Kidney (tissue), 14 donors: ENCODE results near the gene SMG1. TPM values are rescaled to one million over a fixed set of nuclear protein-coding genes. Genes with fewer than 3 reads are reported as not detected.
A peak's percentile ranks its signal among the peaks of the same experiment; 100 is the strongest.
"Not testable (repeated sequence)": the region's sequence is repeated elsewhere in the genome, so short reads cannot be mapped to it uniquely, and the experiment has no call there.

Experiments
- DNase-seq, 5 donors: peaks; one replicate each; pipeline ENCODE4 v3.0.0-alpha.2; 2013 to 2020
- FAIRE-seq: peaks from 2 replicates; lab custom pipeline; 2012; peaks lifted over from hg19 to GRCh38; lab: Jason Lieb, UNC
- H3K27ac ChIP-seq, 2 donors: one replicate each; pipeline ENCODE4 v1.7.0; 2013; ENCODE audit warnings: low read depth in 2 of 2, low read length in 2 of 2, inconsistent platforms in 1 of 2
- H3K27me3 ChIP-seq: one replicate; pipeline ENCODE4 v1.7.1; 2013; ENCODE audit warnings: low read length, inconsistent platforms; ENCODE audit not compliant: control insufficient read depth, insufficient read depth
- H3K36me3 ChIP-seq, 3 donors: one replicate each; pipeline versions ENCODE4 v1.7.0 to v1.7.1; 2013; ENCODE audit warnings: low read length in 3 of 3, control low read depth in 1 of 3, inconsistent platforms in 1 of 3; ENCODE audit not compliant: insufficient read depth in 3 of 3, control insufficient read depth in 2 of 3
- H3K4me1 ChIP-seq, 3 donors: one replicate each; pipeline versions ENCODE4 v1.7.0 to v1.7.1; 2013; ENCODE audit warnings: low read length in 3 of 3, inconsistent platforms in 1 of 3, low read depth in 1 of 3; ENCODE audit not compliant: control insufficient read depth in 2 of 3, insufficient read depth in 2 of 3
- H3K4me3 ChIP-seq, 3 donors: one replicate each; pipeline versions ENCODE4 v1.7.0 to v1.8.1; 2013; ENCODE audit warnings: low read length in 3 of 3, control low read depth in 1 of 3, inconsistent platforms in 1 of 3
- H3K9ac ChIP-seq, 3 donors: one replicate each; pipeline versions ENCODE4 v1.7.0 to v1.7.1; 2013; ENCODE audit warnings: low read length in 3 of 3, control low read depth in 1 of 3, inconsistent platforms in 1 of 3
- H3K9me3 ChIP-seq, 3 donors: one replicate each; pipeline versions ENCODE4 v1.7.0 to v1.7.1; 2013; ENCODE audit warnings: low read length in 3 of 3, control low read depth in 1 of 3, inconsistent platforms in 1 of 3; ENCODE audit not compliant: control insufficient read depth in 2 of 3, insufficient read depth in 1 of 3
- intact Hi-C: fragments of 100-400 bp; cut with DNase I; formaldehyde crosslinking; loops from one replicate; pipeline ENCODE4 v1.11.1; 2022
- polyA plus RNA-seq: library from polyadenylated mRNA; stranded (reverse); fragments of 350-450 nt; fragmentation: Illumina TruSeq; extraction: RNeasy Lipid Tissue Mini Kit (QIAGEN cat#74804); gene quantifications from one replicate; pipeline ENCODE4 v1.2.3, GENCODE V29; 2014; ENCODE audit warnings: low read depth, low replicate concordance; ENCODE audit not compliant: insufficient read depth
- total RNA-seq: library from RNA; stranded (reverse); fragmentation: NEBNext Ultra II Directional; extraction: Animal tissue kit (Norgen Biotek cat#: 25700); gene quantifications from one replicate; pipeline ENCODE4 v1.2.1, GENCODE V29; 2021
- TF ChIP-seq, protein P1 (sequence below): IDR thresholded peaks from 3 replicates; pipeline ENCODE4 v1.5.1; 2012; ENCODE audit warnings: mild to moderate bottlenecking, moderate library complexity, borderline replicate concordance; ENCODE audit not compliant: insufficient read depth; ENCODE audit errors: extremely low read depth
- donor health status: control.
- donor health status: control.
- donor health status: control.
- donor health status: control.
- donor health status: control.
- donor health status: DM: yes; HTN: yes; CAD: no.
- donor health status: Normal renal cell carcinoma (clear cell type).

Gene SMG1
- total and polyA plus RNA-seq, 2 donors from 2014 or later: 4.9 to 94.4 TPM

DNA sequence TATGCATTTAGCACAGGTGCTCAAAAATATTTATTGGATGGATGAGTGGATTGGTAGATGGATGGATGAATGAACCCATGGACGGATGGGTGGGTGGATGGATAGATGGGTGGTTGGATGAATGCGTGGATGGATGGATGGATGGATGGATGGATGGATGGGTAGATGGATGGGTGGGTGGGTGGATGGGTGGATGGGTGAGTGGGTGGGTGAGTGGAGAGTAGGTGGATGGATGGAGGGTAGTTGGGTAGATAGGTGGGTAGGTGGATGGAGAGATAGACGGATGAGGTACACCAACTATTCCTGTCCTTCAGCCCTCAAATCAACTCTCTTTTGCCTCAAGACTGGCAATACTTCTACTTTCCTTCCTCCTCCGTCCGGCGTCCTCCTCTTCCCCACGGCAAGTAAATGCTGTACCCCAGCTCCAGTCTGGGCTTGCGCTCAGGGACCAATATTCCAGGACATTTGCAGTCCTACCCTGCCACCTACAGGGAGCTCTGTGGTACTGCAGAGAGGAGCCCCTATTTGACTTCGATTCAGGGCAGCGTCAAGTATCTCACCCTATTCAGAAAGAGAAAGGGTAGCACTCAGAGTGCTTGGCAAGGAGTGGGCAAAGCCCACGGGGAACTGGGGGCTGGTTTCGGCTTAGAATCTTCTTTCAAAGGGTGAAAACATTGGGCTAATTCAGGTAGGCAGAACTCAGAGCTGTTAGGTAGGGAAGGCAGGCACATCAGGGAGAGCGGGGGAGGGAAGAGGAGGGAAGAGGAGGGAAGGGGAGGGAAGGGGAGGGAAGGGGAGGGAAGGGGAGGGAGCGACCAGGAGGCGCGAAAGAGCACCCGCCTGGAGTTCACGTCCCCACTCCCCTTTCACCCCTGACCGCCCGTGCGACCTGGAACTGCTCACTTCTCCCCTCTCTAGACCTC is 166.3 kb downstream of the SMG1 start:
- TF ChIP-seq, protein P1, sequence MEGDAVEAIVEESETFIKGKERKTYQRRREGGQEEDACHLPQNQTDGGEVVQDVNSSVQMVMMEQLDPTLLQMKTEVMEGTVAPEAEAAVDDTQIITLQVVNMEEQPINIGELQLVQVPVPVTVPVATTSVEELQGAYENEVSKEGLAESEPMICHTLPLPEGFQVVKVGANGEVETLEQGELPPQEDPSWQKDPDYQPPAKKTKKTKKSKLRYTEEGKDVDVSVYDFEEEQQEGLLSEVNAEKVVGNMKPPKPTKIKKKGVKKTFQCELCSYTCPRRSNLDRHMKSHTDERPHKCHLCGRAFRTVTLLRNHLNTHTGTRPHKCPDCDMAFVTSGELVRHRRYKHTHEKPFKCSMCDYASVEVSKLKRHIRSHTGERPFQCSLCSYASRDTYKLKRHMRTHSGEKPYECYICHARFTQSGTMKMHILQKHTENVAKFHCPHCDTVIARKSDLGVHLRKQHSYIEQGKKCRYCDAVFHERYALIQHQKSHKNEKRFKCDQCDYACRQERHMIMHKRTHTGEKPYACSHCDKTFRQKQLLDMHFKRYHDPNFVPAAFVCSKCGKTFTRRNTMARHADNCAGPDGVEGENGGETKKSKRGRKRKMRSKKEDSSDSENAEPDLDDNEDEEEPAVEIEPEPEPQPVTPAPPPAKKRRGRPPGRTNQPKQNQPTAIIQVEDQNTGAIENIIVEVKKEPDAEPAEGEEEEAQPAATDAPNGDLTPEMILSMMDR: peak; percentile 42
- intact Hi-C loops, H3K36me3 ChIP-seq, H3K27ac ChIP-seq, FAIRE-seq, H3K4me1 ChIP-seq, H3K9ac ChIP-seq, H3K9me3 ChIP-seq, H3K27me3 ChIP-seq, H3K4me3 ChIP-seq: not testable (repeated sequence)
- peak in 1 of 5 donors; percentile 4 for DNase-seq

DNA sequence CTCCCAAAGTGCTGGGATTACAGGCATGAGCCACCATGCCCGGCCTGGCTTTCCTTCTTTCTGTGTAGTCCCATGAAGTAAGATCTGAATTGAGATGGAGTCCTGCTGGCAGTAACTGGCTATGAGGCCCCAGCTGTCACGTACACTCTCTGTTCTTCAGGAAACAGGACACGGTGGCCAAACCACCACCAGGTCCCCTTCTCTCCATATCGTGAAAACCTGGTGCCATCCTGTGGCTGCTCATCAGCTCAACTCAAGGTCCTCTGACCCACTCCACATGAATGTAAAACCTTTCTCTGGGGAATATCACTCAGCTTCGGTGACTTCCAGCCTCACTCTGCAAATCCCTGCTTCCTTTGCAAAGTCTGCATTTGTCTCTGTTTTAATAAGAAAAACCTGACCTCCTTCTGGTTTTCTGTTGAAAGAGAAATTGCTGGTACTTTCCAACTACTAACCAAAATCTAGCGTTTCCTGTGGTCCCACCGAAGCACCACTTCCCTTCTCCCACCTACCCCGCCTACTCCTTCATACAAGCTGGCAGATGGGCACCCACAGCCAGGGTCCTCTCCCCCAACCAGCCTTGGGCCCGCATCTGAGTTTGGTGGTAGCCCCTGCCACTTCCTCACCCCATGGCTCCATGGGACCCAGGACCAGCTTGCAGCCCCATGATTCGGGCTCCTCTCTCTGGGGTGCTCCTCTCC is 168.1 kb downstream of the SMG1 start:
- H3K4me3 ChIP-seq, H3K36me3 ChIP-seq, H3K27me3 ChIP-seq, H3K4me1 ChIP-seq, H3K9ac ChIP-seq, H3K9me3 ChIP-seq, FAIRE-seq, intact Hi-C loops, DNase-seq, H3K27ac ChIP-seq: not testable (repeated sequence)

DNA sequence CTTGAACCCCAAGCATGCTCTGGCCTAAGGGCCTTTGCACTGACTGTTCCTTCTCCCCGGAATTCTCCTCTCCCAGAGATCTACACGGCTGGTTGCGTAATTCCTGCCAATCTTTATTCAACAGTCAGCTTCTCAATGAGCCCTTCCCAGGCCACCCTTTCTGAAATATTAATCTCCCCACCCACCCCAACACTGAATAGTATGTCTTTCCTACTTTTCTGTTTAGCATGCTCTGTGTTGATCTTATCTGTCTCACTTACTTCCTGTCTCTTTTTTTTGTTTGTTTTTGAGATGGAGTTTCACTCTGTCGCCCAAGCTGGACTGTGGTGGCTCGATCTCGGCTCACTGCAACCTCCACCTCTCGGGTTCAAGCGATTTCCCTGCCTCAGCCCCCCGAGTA is 169.6 kb downstream of the SMG1 start:
- FAIRE-seq, H3K4me1 ChIP-seq, H3K4me3 ChIP-seq, H3K9me3 ChIP-seq, H3K36me3 ChIP-seq, DNase-seq, H3K27ac ChIP-seq, intact Hi-C loops, H3K27me3 ChIP-seq, H3K9ac ChIP-seq: not testable (repeated sequence)

Other genes starting within 250 kb of the SMG1 start
- 918 TPM for gene RPS15A, start 136.1 kb downstream of the SMG1 start, total RNA-seq
- 1,519 TPM for gene RPS15A, start 136.1 kb downstream of the SMG1 start, polyA plus RNA-seq
- gene ARL6IP1, start 124.9 kb downstream of the SMG1 start, total RNA-seq: 107 TPM
- gene ARL6IP1, start 124.9 kb downstream of the SMG1 start, polyA plus RNA-seq: 99.5 TPM
- 1.2 TPM for gene TMC7, start 57.5 kb upstream of the SMG1 start, total RNA-seq
- gene TMC7, start 57.5 kb upstream of the SMG1 start, polyA plus RNA-seq: 0.30 TPM
- gene COQ7, start 141.2 kb upstream of the SMG1 start, total RNA-seq: 32.5 TPM
- gene COQ7, start 141.2 kb upstream of the SMG1 start, polyA plus RNA-seq: 18.8 TPM
- 48.1 TPM for gene ITPRIPL2, start 187.6 kb upstream of the SMG1 start, total RNA-seq
- gene ITPRIPL2, start 187.6 kb upstream of the SMG1 start, polyA plus RNA-seq: 6.7 TPM
- gene SYT17, start 241.8 kb upstream of the SMG1 start, total RNA-seq: 5.8 TPM
- 8.8 TPM for gene SYT17, start 241.8 kb upstream of the SMG1 start, polyA plus RNA-seq